ENCODE measurements around the gene AK4. TPM values are rescaled to one million over a fixed set of nuclear protein-coding genes. Genes with fewer than 3 reads are reported as not detected.
"Not testable (repeated sequence)": the region's sequence is repeated elsewhere in the genome, so short reads cannot be mapped to it uniquely, and the experiment has no call there.

Gene AK4
- total RNA-seq, 1 donor = 0.86 TPM

- TF ChIP-seq, protein P1, sequence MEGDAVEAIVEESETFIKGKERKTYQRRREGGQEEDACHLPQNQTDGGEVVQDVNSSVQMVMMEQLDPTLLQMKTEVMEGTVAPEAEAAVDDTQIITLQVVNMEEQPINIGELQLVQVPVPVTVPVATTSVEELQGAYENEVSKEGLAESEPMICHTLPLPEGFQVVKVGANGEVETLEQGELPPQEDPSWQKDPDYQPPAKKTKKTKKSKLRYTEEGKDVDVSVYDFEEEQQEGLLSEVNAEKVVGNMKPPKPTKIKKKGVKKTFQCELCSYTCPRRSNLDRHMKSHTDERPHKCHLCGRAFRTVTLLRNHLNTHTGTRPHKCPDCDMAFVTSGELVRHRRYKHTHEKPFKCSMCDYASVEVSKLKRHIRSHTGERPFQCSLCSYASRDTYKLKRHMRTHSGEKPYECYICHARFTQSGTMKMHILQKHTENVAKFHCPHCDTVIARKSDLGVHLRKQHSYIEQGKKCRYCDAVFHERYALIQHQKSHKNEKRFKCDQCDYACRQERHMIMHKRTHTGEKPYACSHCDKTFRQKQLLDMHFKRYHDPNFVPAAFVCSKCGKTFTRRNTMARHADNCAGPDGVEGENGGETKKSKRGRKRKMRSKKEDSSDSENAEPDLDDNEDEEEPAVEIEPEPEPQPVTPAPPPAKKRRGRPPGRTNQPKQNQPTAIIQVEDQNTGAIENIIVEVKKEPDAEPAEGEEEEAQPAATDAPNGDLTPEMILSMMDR (IDR thresholded peaks at IDR 0.05; ENCODE audit: insufficient read depth, low read depth, low read length) = no peak
- DNase-seq (ENCODE audit: low read depth) = no peak
- H3K4me3 ChIP-seq (ENCODE audit: low read depth, low read length) = no peak overlapping the region
Measured at GRCh38 chr1:65151641-65152040, 3.6 kb downstream of the AK4 start.

GRCh38 chr1:65153635-65154034 lies 5.6 kb downstream of the AK4 start:
- TF ChIP-seq, protein P1 (IDR thresholded peaks at IDR 0.05; ENCODE audit: insufficient read depth, low read depth, low read length) = no peak
- no peak for DNase-seq (ENCODE audit: low read depth)
- no peak overlapping the region for H3K4me3 ChIP-seq (ENCODE audit: low read depth, low read length)

DNA sequence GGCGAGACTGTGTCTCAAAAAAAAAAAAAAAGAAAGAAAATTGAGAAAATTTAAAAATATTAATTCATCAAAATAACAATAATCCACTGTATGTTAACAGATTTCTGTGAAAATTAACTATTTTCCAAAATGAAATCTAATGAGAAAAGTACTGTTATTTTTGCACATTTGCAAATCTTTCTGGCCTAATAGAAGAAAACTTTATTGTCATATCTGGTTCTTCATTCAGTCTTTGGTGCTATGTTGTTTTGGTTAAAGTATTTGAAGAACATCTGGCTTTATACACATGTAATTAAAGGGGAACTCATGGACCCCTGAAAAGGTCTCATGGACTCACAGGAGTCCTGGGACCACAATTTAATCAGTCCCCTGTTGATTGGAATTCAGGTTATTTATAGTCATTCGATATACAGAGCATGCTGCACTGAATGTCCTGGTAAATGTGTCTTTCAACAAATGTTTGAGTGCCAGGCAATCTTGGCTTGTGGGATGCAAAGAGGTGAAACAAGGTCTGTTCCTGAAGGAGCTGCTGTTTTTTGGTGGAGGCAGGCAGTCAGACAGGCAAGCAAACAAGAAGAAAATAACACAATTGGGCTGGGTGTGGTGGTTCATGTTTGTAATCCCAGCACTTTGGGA lies 9.0 kb downstream of the AK4 start:
- no peak overlapping the region for H3K4me3 ChIP-seq (ENCODE audit: low read depth, low read length)
- TF ChIP-seq, protein P1 (IDR thresholded peaks at IDR 0.05; ENCODE audit: insufficient read depth, low read depth, low read length) = no peak
- DNase-seq (ENCODE audit: low read depth) = no peak

GRCh38 chr1:65157546-65157941 lies 9.5 kb downstream of the AK4 start:
- TF ChIP-seq, protein P1 (IDR thresholded peaks at IDR 0.05; ENCODE audit: insufficient read depth, low read depth, low read length) = no peak
- no peak for DNase-seq (ENCODE audit: low read depth)

DNA sequence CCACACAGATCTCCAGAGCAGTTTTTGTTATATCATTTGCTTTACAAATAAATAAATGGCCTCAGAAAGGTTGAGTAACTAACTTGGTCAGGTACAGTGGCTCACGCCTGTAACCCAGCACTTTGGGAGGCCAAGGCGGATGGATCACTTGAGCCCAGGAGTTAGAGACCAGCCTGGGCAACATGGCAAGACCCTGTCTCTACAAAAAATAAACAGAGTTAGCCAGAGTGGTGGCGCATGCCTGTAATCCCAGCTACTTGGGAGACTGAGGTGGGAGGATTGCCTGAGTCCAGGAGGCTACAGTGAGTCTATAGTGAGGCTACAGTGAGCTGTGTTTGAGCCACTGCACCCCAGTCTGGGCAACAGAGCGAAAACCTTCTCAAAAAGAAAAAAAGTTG lies 11.3 kb downstream of the AK4 start:
- not testable (repeated sequence) for DNase-seq (ENCODE audit: low read depth); H3K4me3 ChIP-seq (ENCODE audit: low read depth, low read length)

More at GRCh38 chr1:65157546-65157941, 9.5 kb downstream of the AK4 start:
- H3K4me3 ChIP-seq (ENCODE audit: low read depth, low read length) = no peak overlapping the region

DNA sequence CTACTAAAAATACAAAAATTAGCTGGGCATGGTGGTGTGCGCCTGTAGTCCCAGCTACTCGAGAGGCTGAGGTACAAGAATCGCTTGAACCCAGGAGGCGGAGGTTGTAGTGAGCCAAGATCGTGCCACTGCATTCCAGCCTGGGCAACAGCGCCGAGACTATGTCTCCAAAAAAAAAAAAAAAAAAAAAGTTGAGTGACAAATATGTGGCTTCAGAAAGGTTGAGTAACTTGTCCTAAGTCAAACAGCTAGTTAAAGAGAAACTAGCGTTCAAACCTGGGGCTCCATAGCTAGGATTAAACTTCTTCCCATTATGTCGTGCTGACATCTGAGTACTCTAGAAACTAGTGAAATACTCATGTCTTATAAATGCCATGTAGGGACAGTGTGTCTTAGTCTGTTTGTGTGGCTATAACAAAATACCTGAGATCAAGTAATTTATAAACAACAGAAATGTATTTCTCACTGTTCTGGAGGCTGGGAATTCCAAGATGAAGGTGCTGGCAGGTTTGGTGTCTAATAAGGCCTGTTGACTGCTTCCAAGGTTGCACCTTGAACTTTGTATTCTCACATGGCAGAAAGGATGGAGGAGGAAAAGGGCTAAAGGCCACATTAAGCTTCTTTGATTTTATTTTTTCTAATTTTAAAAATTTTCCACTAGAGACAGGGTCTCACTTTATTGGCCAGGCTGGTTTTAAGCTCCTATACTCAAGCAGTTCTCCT lies 12.0 kb downstream of the AK4 start:
- no peak for DNase-seq (ENCODE audit: low read depth)
- TF ChIP-seq, protein P1 (IDR thresholded peaks at IDR 0.05; ENCODE audit: insufficient read depth, low read depth, low read length) = no peak
- H3K4me3 ChIP-seq (ENCODE audit: low read depth, low read length) = no peak overlapping the region

DNA sequence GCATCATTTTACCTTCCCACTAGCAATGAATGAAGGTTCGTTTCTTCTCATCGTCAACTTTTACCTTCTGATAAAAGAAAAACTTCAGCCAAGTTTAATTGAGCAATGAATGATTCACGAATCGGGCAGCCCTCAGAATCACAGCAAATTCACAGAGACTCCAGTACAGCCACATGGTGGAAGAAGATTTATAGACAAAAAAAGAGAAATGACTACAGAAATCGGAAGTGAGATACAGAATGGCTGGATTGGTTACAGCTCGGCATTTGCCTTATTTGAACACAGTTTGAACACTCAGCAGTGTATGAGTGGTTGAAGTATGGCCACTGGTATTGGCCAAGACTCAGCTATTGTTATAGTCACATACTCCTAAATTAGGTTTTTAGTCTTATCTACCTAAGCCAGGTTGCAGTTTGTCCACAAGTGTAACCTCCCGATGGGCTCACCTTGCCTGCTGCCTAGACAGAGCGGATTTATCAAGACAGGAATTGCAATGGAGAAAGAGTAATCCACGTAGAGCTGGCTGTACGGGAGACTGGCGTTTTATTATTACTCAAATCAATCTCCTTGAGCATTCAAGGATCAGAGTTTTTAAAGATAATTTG lies 15.3 kb downstream of the AK4 start:
- DNase-seq (ENCODE audit: low read depth) = no peak
- TF ChIP-seq, protein P1 (IDR thresholded peaks at IDR 0.05; ENCODE audit: insufficient read depth, low read depth, low read length) = no peak
- H3K4me3 ChIP-seq (ENCODE audit: low read depth, low read length) = no peak overlapping the region

GRCh38 chr1:65164101-65164500 lies 16.1 kb downstream of the AK4 start:
- H3K4me3 ChIP-seq (ENCODE audit: low read depth, low read length); DNase-seq (ENCODE audit: low read depth): not testable (repeated sequence)

All from fibroblast of villous mesenchyme (primary cell).